ENCODE measurements around the gene KDELR1.
A peak's percentile ranks its signal among the peaks of the same experiment; 100 is the strongest.

KDELR1 gene

DNA sequence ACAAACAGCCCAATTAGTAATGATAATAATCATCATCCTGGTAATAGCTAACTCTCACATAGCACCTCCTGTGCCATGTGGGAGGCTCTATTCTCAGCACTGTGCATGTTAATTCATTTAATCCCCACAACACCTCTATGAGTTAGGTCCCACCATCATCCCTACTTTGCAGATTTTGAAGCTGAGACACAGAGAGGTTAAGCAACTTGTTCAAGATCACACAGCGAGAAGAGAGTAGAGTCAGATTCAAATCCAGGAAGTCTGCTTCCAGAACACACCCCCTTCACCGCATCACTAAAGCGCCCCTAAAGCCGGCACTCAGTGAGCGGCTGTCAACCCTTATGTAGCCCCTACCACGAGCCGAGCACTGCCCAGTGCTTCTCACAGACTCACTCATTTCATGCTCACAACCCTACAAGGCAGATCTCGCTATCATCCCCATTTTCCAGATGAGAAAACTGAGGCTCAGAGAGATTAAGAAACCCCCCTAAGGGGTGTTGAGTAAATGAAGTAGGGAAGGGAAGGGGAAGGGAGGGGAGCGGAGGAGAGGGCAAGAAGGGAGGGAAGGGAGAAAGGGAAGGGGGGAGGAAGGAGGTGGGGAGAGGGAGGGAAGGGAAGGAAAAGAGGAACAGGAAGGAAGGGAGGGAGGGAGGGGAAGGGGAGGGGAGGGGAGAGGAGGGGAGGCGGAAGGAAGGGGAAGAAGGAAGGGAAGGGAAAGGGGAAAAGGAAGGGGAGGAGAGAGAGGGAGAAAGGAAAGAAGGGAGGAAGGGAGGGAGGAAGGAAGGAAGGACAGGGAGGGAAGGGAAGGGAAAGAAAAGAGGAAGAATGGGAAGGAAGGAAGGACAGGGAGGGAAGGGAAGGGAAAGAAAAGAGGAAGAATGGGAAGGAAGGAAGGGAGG lies 49.6 kb downstream of the KDELR1 start:
- DNase-seq, result no peak

DNA sequence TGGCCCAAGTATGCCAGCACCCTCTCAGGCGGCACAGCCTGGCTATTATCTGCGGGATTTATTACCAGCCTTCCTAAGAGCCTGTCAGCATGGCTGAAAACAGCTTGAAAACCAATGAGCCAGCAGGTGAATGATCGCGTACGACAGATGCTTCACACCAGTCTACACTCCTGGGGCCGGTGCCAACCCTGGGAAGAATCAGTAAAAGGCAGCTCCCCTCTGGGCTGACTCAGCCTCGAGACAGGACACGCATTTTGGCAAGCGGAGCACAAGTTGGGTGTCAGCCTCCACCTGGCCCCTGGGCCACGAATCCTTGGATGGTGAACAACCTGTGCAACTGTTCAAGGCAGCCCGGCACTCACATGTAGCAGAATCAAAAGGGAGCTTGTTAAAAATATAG lies 50.4 kb downstream of the KDELR1 start:
- DNase-seq, result no peak

DNA sequence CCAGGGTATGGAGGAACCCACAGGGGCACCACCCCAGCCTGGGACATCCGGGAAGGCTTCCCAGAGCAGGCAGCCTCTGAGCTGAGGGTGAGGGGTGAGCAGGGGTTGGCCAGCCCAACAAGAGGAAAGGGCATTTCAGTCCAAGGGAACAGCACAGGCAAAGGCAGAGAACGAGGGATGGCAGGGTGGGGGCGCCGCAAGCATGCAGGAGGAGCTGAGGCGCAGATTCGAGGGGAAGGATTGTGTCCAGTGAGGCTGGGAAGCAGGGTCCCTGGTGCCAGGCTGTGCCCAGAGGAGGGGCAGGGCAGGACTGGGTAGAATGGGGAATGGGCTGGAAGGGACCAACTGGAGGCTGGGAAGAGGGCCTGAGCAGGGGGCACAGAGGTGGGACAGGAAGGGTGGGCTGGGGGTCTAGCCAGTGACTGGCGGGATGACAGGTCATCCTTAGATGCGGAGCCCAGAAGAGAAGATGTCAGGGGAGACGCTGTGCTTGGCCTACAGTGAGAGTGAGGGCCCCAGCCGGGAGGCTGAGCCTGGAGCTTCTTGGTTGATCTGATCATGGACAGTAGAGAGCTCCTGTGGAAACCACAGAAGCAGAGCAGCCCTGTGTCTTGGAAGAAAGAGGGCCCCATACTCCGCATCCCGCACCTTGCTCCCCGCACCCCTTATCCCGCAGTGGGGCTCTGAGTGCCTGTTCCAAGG lies 52.4 kb downstream of the KDELR1 start:
- no peak for DNase-seq

DNA sequence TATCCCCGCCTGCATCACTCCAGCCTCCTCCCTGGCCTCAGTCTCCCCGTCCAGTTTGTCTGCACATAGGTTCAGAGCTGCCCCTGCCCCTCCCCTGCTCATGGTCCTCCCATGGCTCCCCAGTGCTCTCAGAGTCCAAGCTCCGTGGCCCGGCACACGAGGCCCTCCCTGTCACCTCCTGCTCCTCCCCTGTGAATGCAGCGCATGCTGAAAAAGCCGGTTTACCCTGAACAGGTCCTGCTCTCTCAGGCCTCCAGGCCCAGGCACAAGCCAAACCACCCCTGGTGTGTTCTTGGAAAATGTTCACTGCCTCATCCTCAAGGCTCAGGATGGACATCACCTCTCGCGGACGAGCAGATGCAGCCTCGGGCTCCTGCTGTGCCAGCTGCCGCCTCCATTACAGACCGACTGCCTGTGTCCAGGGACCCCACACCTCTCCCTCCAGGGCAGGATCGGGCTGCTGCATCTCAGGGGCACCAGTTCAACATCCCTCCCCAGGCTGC lies 53.0 kb downstream of the KDELR1 start:
- no peak for DNase-seq

DNA sequence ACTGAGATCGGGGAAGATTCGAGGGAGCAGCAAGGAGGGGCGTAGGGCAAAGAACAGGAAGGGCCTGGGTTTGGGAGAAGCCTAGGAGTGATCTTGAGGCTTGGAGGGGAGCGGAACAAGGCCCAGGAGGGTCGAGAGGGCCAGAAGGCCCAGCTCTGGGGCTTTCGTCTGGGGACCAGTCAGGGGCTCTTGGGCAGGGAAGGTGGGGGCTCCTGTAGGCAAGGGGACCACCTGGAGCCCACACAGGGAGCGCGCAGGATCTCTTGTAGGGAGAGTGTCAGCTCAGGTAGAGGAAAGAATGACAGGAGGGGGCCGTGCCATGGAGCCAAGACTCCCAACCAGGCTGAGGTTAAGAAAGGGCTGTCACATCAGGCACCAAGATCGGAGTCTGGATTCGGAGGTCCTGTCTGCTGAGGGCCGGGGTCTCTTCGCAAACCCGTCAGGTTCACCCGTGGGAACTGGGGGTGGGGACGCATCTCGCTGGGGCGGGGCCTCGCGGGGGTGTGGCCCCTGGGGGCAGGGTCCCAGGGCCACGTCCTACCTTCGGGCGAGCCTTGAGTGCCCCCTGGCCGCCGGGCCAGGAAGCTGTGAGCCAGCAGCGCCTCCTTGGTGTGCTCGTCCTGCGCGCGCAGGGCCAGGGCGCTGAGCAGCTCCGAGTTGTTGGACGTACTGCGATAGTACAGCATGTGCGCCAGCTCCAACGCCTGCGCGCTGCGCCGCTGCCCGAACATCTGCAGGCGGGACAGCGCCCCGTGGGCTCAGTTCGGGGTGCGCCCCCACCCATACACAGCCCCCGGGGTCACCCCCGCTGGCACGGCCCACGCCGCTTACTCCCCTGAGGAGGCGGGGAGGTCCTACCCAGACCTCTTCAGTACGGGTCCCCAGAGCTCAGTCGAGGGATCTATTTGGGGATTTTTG lies 57.6 kb downstream of the KDELR1 start:
- peak; percentile 73 for DNase-seq

DNA sequence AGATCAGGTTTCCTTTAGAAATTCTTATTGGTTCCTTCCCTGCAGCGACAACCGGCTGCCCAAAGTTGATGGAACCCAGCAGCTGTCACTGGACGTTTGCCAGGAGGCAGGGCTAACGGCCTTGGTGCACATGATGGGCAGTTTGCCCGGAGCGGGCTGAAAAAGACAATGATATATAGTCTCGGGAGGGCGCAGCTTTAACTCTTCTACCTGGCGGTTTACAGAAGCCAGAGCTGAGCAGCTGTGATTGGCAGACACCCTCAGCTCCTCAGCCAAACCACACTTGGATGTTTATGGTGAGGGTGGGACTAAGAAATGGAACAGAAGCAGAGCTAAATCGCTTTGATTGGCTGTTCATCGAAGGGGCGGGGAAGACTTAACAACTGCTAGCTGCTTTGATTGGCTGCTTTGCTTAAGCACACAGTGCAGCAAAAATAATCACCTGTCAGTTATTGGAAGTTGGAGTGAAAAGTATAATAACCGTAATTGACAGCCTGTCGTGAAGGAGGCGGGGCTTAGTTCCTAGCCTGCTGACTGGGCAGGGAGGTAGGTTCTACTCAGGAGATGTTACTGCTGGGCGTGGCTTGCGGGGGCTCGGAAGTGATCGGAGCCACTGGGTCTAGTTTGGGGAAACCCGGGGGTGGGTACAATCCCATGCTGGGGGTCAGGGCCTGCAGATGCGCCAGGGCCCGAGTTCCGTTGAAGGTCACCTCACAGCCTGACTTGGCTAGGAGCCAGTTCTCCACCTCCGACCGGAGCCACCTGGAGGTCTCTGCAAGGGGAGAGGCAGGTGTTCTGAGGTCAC lies 58.5 kb downstream of the KDELR1 start:
- DNase-seq, result peak; percentile 74

Data from T1000 (cell line).